ENCODE results near the gene OR2T3.
"Not testable (repeated sequence)": the region's sequence is repeated elsewhere in the genome, so short reads cannot be mapped to it uniquely, and the experiment has no call there.

The OR2T3 gene

DNA sequence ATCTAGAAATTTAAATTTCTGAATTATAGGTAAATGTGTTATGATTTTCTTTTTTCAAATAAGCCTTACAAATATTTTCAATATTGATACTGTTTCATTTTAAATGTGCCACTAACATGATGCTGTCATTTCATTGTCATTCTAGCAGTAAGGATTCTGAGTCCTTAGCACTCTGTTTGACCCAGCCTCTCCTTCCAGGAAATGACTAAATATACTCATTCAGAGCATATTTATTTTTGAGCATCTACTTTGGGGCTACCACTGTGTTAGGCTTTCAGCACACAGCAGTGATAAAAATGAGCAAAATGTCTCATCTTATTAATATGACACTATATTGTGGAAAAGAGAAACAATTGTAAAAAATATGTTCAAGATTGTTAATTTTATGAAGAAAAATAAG lies 37.1 kb downstream of the OR2T3 start:
- not testable (repeated sequence) for H2BK15ac ChIP-seq (ENCODE audit: low read length); H2BK5ac ChIP-seq (ENCODE audit: low read length); H4K91ac ChIP-seq (ENCODE audit: low read depth, low read length, poor library complexity); H3K27ac ChIP-seq (replicated peaks; ENCODE audit: low read length); H3K27me3 ChIP-seq (ENCODE audit: control insufficient read depth in 3 of 3, insufficient read depth in 3 of 3, low read depth in 1 of 3, low read length in 3 of 3); DNase-seq (ENCODE audit: low spot score); H3K4me2 ChIP-seq (ENCODE audit: insufficient read depth, low read length, poor library complexity, severe bottlenecking); H3K9ac ChIP-seq (ENCODE audit: low read depth, low read length, poor library complexity); H3K4me3 ChIP-seq (ENCODE audit: low read length in 2 of 2); H3K36me3 ChIP-seq (replicated peaks in 1 of 2; ENCODE audit: control insufficient read depth in 2 of 2, insufficient read depth in 2 of 2, low read length in 2 of 2); H2BK12ac ChIP-seq (ENCODE audit: low read length); H3K14ac ChIP-seq (ENCODE audit: low read length); H3K4me1 ChIP-seq (ENCODE audit: control insufficient read depth in 2 of 2, insufficient read depth in 1 of 2, low read depth in 1 of 2, low read length in 2 of 2); H4K8ac ChIP-seq (ENCODE audit: low read depth, low read length); H3K18ac ChIP-seq (ENCODE audit: low read length); H2AK5ac ChIP-seq (ENCODE audit: low read depth, low read length); H3K79me1 ChIP-seq (ENCODE audit: low read depth, low read length); H3K23ac ChIP-seq (ENCODE audit: low read depth, low read length, poor library complexity); H3K9me3 ChIP-seq (replicated peaks in 1 of 2; ENCODE audit: control insufficient read depth in 2 of 2, insufficient read depth in 1 of 2, low read depth in 1 of 2, low read length in 2 of 2); H2AFZ ChIP-seq (ENCODE audit: low read length); H2BK120ac ChIP-seq (ENCODE audit: low read depth, low read length); H3K4ac ChIP-seq (ENCODE audit: low read length)

DNA sequence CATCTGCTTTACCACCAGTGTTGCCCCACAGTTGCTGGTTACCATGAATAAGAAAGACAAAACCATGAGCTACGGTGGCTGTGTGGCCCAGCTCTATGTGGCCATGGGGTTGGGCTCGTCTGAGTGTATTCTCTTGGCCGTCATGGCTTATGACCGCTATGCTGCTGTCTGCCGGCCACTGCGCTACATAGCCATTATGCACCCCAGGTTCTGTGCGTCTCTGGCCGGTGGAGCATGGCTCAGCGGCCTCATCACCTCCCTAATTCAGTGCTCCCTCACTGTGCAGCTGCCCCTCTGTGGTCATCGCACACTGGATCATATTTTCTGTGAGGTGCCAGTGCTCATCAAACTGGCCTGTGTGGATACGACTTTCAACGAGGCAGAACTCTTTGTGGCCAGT lies 48.7 kb downstream of the OR2T3 start:
- Histone ChIP-seq H3K14ac (ENCODE audit: low read length) (no peak overlapping the region), H3K23ac (ENCODE audit: low read depth, low read length, poor library complexity) (no peak overlapping the region), H2BK120ac (ENCODE audit: low read depth, low read length) (no peak overlapping the region), H3K27me3 (ENCODE audit: control insufficient read depth in 3 of 3, insufficient read depth in 3 of 3, low read depth in 1 of 3, low read length in 3 of 3) (no peaks in the 10 kb centered on the region), H3K18ac (ENCODE audit: low read length) (no peak overlapping the region), H4K8ac (ENCODE audit: low read depth, low read length) (no peak overlapping the region), H3K4me3 (ENCODE audit: low read length in 2 of 2) (peak overlapping the region in 1 of 2 donors; percentile 35), H3K27ac (replicated peaks; ENCODE audit: low read length) (no peak overlapping the region), H3K9ac (ENCODE audit: low read depth, low read length, poor library complexity) (no peak overlapping the region), H2BK15ac (ENCODE audit: low read length) (no peak overlapping the region), H3K4me1 (ENCODE audit: control insufficient read depth in 2 of 2, insufficient read depth in 1 of 2, low read depth in 1 of 2, low read length in 2 of 2) (no peaks in the 10 kb centered on the region), H3K4me2 (ENCODE audit: insufficient read depth, low read length, poor library complexity, severe bottlenecking) (no peak overlapping the region), H2BK5ac (ENCODE audit: low read length) (no peak overlapping the region), H3K36me3 (replicated peaks in 1 of 2; ENCODE audit: control insufficient read depth in 2 of 2, insufficient read depth in 2 of 2, low read length in 2 of 2) (no peaks in the 10 kb centered on the region), H2AFZ (ENCODE audit: low read length) (no peak overlapping the region), H2BK12ac (ENCODE audit: low read length) (no peak overlapping the region), H2AK5ac (ENCODE audit: low read depth, low read length) (no peak overlapping the region), H3K79me1 (ENCODE audit: low read depth, low read length) (no peaks in the 10 kb centered on the region), H3K4ac (ENCODE audit: low read length) (no peak overlapping the region), H3K9me3 (replicated peaks in 1 of 2; ENCODE audit: control insufficient read depth in 2 of 2, insufficient read depth in 1 of 2, low read depth in 1 of 2, low read length in 2 of 2) (peaks cover 0 to 10% of the 10 kb centered on the region in 2 donors), H4K91ac (ENCODE audit: low read depth, low read length, poor library complexity) (no peak overlapping the region)
- WGBS, 2 donors (ENCODE audit: extremely low coverage in 2 of 2, insufficient read length in 2 of 2, insufficient replicate concordance in 1 of 2), result no CpG with 5 or more reads among the region's 12 CpGs
- DNase-seq (ENCODE audit: low spot score), result no peak
